HuH-7.5 (cell line): ENCODE data around the gene LPAR2.

Experiments
- DNase-seq: peaks from one replicate; pipeline ENCODE4 v3.0.0; 2011; ENCODE audit warnings: low spot score

Gene LPAR2

DNA sequence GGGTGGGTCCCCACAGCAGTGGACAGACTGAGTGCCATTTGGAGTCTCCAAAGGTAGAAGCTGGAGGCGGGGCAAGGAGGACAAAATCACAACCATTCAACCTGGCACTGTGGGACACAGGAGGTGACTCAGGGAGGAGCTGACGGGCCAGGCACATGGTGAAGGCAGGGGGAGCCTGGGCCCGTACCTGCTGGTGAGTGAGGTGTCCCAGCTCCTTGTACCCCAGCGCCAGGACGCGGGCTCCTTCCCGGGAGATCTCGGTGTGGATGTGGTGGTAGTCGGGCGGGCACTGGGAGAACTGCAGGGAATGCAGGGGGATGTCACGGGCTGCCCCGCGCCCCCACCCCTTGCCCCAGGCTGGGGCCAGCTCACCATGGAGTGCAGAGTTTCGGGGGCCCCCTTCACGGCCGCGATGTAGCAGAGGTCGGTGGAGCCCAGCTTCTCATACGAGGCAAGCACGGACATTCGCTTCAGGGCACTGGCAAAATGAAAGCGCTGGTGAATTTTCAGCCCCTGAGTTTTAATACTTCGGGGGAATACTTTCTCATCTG, 25.7 kb upstream of the LPAR2 start:
- DNase-seq: peak; percentile 23

DNA sequence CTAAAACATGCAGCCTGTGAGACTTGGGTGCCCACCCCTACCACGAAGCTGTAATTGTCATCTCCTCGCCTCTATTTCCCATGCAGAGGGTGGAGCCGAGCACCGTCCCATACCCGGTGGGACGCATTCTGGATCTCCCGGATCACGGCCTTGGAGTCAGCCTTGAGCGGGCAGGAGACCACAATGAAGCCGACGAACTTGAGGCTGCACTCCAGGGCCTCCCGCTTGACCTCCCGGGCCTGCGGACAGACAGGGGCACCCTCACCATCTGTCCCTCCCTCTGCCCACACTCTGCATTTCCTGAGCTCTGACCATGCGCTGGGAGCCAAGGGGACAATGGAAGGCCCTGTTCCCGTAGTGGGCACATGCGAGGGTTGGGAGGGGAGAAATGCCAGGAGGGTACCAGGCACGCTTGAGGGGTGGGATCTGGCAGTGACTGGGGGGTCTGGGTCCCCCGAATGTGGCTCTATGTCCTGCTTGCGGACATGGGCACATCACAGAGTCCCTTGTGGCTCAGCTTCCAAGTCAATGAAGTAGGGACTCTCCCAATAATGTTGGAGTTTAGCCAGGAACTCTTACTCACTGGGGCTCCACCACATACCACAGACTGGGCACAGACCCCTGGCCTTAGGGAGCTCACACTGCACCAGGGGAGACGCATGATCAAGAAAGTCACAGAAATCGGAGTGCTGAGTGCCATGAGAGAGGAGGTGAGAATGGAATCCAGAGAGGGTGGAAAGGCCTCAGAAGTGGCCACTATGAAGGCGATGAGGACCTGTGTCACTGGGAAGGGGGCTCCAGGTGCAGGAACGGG, 24.7 kb upstream of the LPAR2 start:
- peak; percentile 22 for DNase-seq

- DNase-seq: no peak
Measured at GRCh38 chr19:19651076-19651475, 23.1 kb upstream of the LPAR2 start.

GRCh38 chr19:19650331-19650730, 22.3 kb upstream of the LPAR2 start:
- DNase-seq: no peak

GRCh38 chr19:19649580-19649995, 21.6 kb upstream of the LPAR2 start:
- DNase-seq: no peak

- DNase-seq: no peak
Measured at GRCh38 chr19:19649155-19649554, 21.1 kb upstream of the LPAR2 start.

DNA sequence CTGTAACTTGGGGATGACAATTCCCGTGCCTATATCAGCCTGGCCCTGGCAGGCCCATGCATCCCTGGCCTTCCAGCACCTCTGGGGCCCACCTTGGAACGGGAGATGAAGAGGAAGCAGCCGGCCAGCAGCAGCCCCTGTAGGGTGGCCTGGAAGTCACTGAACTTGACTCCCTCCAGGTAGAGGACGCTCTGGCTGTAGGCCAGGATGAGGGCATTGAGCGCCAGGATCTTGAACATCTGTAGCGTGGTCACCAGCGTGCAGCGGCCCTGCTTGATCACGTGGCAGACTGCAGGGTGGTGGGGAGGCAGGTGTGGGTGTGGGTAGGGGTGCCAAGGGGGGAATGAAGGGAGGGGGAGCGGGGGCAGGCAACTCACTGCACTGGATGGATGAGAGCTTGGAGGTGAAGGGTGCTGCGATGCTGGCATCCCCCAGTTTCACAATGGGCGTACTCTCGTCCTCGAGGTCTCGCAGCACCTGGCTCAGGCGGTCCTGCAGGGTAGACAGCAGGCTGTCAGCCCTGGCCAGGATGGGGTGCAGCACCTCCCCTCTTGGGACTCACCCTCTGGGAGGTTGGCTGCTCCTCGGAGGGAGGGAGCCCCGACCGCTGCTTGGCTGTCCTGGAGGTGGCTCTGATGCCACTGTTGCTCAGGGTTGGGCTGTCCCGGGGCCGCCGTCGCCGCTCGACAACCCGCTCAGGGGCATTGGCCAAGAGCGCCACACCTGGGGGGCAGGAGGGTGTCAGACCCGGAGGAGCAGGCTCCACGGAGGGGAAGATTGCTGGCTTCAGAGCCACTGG, 19.2 kb upstream of the LPAR2 start:
- DNase-seq: no peak

- DNase-seq: no peak
Measured at GRCh38 chr19:19645233-19645870, 17.3 kb upstream of the LPAR2 start.

- no peak for DNase-seq
Measured at GRCh38 chr19:19644054-19644388, 16.0 kb upstream of the LPAR2 start.

- DNase-seq: peak; percentile 99
Measured at GRCh38 chr19:19643158-19644053, 15.4 kb upstream of the LPAR2 start, which contains the start of gene GMIP. Gene GMIP, minus strand, starts transcription at chr19:19643657. Its CDS starts 128 bp downstream, at chr19:19643529.

- peak; percentile 79 for DNase-seq
Measured at GRCh38 chr19:19642506-19643157, 14.6 kb upstream of the LPAR2 start.

- no peak for DNase-seq
Measured at GRCh38 chr19:19637523-19638251, 9.7 kb upstream of the LPAR2 start.

- DNase-seq: no peak
Measured at GRCh38 chr19:19637186-19637522, 9.1 kb upstream of the LPAR2 start.

DNA sequence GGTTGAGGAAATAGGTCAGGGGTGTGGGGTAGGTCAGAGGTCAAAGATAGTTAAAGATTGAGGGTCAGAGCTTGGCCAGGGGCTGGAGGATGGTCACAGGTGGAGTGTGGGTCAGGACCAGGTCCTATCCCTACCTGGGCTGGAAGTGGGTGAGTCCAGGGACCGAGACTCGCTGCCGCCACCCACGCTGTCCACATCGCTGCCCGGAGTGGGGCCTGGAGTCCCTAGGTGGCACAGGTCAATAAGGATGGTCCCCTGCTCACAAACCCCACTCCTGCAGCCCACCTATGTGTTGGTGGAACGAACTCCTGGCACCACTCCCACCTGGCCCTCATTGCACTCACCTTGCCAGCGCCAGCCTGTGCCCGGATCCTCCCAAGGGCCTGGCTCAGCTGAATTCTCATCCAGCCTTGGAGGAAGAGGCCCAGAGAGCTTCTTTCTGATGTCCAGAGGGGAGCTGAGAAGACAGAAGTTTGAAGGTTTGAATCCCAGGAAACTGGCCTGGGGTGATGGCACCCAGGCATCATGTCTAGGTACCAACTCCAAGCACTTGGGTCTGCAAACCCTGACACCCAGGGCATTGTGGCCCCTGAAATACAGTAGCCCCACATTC, 8.7 kb upstream of the LPAR2 start:
- no peak for DNase-seq

DNA sequence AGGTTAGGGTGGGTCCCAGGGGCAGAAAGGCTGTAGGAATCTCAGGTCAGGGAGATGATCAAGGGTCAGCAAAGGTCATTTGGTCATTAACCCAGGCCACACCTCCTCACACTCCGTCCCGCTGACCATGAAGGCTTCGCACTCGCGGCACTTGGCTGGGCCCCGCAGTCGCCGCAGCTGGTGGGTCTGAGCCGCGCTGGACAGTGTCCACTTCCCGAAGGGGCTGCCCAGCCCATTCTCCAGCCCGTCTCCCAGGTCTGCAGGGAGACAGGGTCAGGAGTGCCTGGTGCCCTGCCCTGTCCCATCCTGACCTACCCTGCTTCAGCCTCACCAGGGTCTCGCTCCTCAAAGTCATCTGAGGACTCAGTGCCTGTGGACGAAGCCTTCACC, 7.3 kb upstream of the LPAR2 start:
- DNase-seq: no peak

GRCh38 chr19:19634516-19635312, 6.7 kb upstream of the LPAR2 start:
- DNase-seq: no peak

DNA sequence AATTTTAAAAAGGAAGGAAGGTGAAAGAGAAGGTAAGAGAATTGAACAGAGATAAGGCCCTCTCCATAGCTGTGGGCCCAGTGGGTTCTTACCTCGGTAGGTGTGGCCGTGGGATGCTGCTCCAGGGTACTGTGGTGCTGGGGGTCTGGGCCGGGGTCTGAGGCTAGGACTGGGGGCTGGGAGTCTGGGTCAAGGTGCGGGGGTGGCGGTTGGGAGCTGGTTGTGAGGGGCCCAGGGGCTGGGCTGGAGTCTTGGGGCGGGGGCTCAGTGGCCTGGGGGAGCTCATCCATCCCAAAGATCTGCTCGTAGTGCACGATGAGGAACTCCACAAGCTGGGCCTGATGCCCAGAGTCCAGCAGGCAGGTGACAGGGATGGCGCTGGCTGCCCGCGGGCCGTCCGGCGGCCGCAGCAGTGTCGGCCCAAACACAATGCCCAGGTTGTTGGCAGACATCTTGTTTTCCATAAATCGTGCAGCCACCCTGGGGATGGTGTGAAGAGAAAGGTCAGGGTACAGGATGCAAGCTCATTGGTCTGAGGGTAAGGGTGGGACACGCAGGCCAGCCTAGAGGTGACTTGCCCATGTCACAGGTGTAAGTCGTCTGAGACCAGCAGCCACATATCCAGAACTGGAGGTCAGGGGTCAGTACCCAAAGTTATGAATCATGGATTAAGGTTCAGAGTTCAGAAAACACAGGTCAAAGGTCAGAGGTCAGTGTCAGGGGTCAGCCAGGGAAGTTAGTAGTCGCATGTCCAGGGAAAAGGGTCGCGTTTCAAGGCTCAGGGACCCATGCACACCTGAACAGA, 5.9 kb upstream of the LPAR2 start:
- DNase-seq: no peak

GRCh38 chr19:19632661-19633060, 4.6 kb upstream of the LPAR2 start:
- DNase-seq: no peak
